Epithelial cell of esophagus (primary cell): ENCODE results near the gene CD151.

Experiments
- DNase-seq: peaks from one replicate; pipeline ENCODE4 v3.0.0; 2010; ENCODE audit warnings: low read depth
- H3K4me3 ChIP-seq: 2 replicates; pipeline ENCODE4 v1.5.1; 2011; ENCODE audit warnings: mild to moderate bottlenecking, low read length, control low read depth
- CTCF ChIP-seq: IDR thresholded peaks from 2 replicates; pipeline ENCODE4 v1.5.1; 2011; ENCODE audit warnings: low read depth, mild to moderate bottlenecking, low read length, control low read depth, inconsistent platforms; ENCODE audit not compliant: insufficient read depth; ENCODE audit errors: missing control alignments

The CD151 gene

GRCh38 chr11:850775-851763 lies 18.3 kb downstream of the CD151 start:
- TF ChIP-seq CTCF = no peak
- no peak for DNase-seq
- H3K4me3 ChIP-seq = no peak overlapping the region

GRCh38 chr11:852762-853161 lies 20.0 kb downstream of the CD151 start:
- no peak for DNase-seq
- no peak overlapping the region for H3K4me3 ChIP-seq
- no peak for TF ChIP-seq CTCF

GRCh38 chr11:853682-854448 lies 21.1 kb downstream of the CD151 start:
- no peak overlapping the region for H3K4me3 ChIP-seq
- TF ChIP-seq CTCF = no peak
- no peak for DNase-seq

- DNase-seq = no peak
- no peak overlapping the region for H3K4me3 ChIP-seq
- TF ChIP-seq CTCF = no peak
These were observed 22.0 kb downstream of the CD151 start for GRCh38 chr11:854601-855329.

GRCh38 chr11:855330-855674 lies 22.6 kb downstream of the CD151 start:
- DNase-seq = no peak
- H3K4me3 ChIP-seq = no peak overlapping the region
- TF ChIP-seq CTCF = no peak

GRCh38 chr11:855796-856195 lies 23.0 kb downstream of the CD151 start:
- no peak for DNase-seq
- no peak overlapping the region for H3K4me3 ChIP-seq
- no peak for TF ChIP-seq CTCF
